ENCODE data around the gene RPS21. TPM values are rescaled to one million over a fixed set of nuclear protein-coding genes. Genes with fewer than 3 reads are reported as not detected.

The RPS21 gene
- total and polyA plus RNA-seq, 2 of the 13 experiments (the other 11 are each of a cell fraction or from before 2014, with no cell fraction given): 2,647 to 11,063 TPM

- TF ChIP-seq ZSCAN29 (CRISPR knock-in tag; conservative IDR thresholded peaks at IDR 0.05) (peak; percentile 89; the same call in 1 of the 2 replicates), NPAS2 (CRISPR knock-in tag; IDR thresholded peaks at IDR 0.05; ENCODE audit: borderline replicate concordance) (no peak), SYNCRIP (IDR thresholded peaks at IDR 0.05; ENCODE audit: insufficient read depth, low read depth, low read length) (no peak), RAD21 (CRISPR knock-in tag; IDR thresholded peaks at IDR 0.05) (peak; percentile 43), MED1 (CRISPR knock-in tag; IDR thresholded peaks at IDR 0.05) (peak; percentile 78), ADNP (CRISPR knock-in tag; IDR thresholded peaks at IDR 0.05) (peak; percentile 100), ZNF761 (CRISPR knock-in tag; conservative IDR thresholded peaks at IDR 0.05) (peak; percentile 96), ZNF543 (CRISPR knock-in tag; IDR thresholded peaks at IDR 0.05) (peak; percentile 90), NR0B2 (CRISPR knock-in tag; IDR thresholded peaks at IDR 0.05) (peak; percentile 92; the same call in 1 of the 2 replicates), ARID3A (IDR thresholded peaks at IDR 0.05; ENCODE audit: low read depth, low read length) (no peak), ZSCAN20 (CRISPR knock-in tag; IDR thresholded peaks at IDR 0.05; ENCODE audit: borderline replicate concordance) (peak; percentile 97; the same call in 1 of the 2 replicates), ZNF564 (CRISPR knock-in tag; IDR thresholded peaks at IDR 0.05) (peak; percentile 60; the same call in 1 of the 2 replicates), PRDM10 (CRISPR knock-in tag; IDR thresholded peaks at IDR 0.05; ENCODE audit: low read depth) (peak; percentile 73; the same call in 1 of the 2 replicates), FOXP1 (IDR thresholded peaks at IDR 0.05) (no peak), FOXP1 (CRISPR knock-in tag; IDR thresholded peaks at IDR 0.05) (peak; percentile 16; the same call in 1 of the 2 replicates), ZNF292 (CRISPR knock-in tag; IDR thresholded peaks at IDR 0.05; ENCODE audit: borderline replicate concordance, low read depth) (0 out of 2 replicates have a peak, but pooled peaks have one; percentile 22), ZBTB38 (CRISPR knock-in tag; IDR thresholded peaks at IDR 0.05) (no peak; the same call in 1 of the 2 replicates)
- TF ChIP-seq, protein P1, sequence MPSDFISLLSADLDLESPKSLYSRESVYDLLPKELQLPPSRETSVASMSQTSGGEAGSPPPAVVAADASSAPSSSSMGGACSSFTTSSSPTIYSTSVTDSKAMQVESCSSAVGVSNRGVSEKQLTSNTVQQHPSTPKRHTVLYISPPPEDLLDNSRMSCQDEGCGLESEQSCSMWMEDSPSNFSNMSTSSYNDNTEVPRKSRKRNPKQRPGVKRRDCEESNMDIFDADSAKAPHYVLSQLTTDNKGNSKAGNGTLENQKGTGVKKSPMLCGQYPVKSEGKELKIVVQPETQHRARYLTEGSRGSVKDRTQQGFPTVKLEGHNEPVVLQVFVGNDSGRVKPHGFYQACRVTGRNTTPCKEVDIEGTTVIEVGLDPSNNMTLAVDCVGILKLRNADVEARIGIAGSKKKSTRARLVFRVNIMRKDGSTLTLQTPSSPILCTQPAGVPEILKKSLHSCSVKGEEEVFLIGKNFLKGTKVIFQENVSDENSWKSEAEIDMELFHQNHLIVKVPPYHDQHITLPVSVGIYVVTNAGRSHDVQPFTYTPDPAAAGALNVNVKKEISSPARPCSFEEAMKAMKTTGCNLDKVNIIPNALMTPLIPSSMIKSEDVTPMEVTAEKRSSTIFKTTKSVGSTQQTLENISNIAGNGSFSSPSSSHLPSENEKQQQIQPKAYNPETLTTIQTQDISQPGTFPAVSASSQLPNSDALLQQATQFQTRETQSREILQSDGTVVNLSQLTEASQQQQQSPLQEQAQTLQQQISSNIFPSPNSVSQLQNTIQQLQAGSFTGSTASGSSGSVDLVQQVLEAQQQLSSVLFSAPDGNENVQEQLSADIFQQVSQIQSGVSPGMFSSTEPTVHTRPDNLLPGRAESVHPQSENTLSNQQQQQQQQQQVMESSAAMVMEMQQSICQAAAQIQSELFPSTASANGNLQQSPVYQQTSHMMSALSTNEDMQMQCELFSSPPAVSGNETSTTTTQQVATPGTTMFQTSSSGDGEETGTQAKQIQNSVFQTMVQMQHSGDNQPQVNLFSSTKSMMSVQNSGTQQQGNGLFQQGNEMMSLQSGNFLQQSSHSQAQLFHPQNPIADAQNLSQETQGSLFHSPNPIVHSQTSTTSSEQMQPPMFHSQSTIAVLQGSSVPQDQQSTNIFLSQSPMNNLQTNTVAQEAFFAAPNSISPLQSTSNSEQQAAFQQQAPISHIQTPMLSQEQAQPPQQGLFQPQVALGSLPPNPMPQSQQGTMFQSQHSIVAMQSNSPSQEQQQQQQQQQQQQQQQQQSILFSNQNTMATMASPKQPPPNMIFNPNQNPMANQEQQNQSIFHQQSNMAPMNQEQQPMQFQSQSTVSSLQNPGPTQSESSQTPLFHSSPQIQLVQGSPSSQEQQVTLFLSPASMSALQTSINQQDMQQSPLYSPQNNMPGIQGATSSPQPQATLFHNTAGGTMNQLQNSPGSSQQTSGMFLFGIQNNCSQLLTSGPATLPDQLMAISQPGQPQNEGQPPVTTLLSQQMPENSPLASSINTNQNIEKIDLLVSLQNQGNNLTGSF (CRISPR knock-in tag; IDR thresholded peaks at IDR 0.05): peak; percentile 81; the same call in 1 of the 2 replicates
These were observed 20.5 kb downstream of the RPS21 start, which contains the start of gene CABLES2 (continued) for GRCh38 chr20:62407221-62407992.

All from HepG2 (cell line).